Retinal pigment epithelial cell (primary cell): ENCODE measurements around the gene TMEM140.

Experiments used
- DNase-seq: peaks from one replicate; pipeline ENCODE4 v3.0.0-alpha.2; 2010; ENCODE audit warnings: low read depth
- H3K4me3 ChIP-seq: 2 replicates; pipeline ENCODE4 v1.5.1; 2011; ENCODE audit warnings: mild to moderate bottlenecking, low read length, control low read depth, moderate library complexity
- TF ChIP-seq, protein P1 (sequence below): conservative IDR thresholded peaks from 2 replicates; pipeline ENCODE4 v1.5.1; 2011; ENCODE audit warnings: low read depth, low read length, control low read depth, inconsistent platforms

Gene TMEM140

DNA sequence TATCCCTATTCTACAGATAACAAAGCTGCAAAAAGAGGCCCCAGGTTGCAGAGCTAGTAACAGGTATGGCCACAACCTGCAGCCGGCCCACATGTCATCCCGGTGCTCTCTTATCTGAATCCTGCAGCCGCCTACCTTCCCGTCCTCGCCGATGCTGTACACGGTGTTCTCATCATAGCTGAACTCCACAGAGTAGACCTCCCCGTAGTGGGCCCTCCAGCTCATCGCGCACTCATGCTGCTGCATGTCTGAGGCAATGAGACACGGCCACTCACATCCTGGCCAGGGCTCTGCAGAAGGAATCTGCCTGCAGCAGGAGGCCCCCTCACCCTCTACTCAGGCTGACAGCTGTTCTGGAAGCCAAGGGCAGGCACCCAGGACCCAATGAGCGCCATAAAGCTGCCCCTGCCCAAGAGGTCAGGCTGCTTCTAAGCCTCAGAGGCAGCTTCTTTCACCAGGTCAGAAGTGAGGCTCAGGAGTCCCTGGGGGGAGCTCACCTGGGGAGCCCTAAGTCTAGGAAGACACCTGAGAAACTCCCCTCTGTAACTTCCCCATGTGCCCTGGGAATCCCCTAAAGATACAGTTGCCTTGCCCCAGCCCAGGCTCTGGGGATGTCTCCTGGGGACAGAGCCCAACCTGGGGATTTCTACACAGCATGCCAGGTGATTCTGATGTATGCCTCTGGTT, 40.6 kb downstream of the TMEM140 start:
- TF ChIP-seq, protein P1, sequence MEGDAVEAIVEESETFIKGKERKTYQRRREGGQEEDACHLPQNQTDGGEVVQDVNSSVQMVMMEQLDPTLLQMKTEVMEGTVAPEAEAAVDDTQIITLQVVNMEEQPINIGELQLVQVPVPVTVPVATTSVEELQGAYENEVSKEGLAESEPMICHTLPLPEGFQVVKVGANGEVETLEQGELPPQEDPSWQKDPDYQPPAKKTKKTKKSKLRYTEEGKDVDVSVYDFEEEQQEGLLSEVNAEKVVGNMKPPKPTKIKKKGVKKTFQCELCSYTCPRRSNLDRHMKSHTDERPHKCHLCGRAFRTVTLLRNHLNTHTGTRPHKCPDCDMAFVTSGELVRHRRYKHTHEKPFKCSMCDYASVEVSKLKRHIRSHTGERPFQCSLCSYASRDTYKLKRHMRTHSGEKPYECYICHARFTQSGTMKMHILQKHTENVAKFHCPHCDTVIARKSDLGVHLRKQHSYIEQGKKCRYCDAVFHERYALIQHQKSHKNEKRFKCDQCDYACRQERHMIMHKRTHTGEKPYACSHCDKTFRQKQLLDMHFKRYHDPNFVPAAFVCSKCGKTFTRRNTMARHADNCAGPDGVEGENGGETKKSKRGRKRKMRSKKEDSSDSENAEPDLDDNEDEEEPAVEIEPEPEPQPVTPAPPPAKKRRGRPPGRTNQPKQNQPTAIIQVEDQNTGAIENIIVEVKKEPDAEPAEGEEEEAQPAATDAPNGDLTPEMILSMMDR, result no peak

DNA sequence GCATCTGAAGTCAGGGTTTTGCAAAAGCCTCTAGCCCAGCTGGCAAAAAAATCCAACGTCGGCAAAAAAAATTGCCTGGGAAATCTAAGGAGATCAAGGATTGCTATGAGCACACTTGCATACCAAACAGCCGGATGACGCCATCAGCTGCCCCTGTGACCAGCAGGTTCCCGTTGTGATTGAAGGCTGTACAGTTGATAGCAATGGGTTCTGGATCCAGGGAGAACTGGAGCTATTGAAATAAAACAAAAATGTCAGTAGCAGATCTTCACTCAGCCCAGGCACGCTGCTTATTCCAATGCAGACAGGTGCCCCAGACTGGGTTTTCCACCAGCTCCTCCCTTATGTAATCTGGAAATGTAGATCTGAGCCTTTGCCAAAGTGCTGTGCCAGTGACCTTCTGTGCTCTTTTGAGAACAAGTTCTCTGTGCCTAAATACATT, 41.4 kb downstream of the TMEM140 start:
- TF ChIP-seq, protein P1, result no peak
- DNase-seq, result no peak
- no peak overlapping the region for H3K4me3 ChIP-seq

More for the DNA sequence above, 40.6 kb downstream of the TMEM140 start:
- H3K4me3 ChIP-seq, result no peak overlapping the region
- no peak for DNase-seq

DNA sequence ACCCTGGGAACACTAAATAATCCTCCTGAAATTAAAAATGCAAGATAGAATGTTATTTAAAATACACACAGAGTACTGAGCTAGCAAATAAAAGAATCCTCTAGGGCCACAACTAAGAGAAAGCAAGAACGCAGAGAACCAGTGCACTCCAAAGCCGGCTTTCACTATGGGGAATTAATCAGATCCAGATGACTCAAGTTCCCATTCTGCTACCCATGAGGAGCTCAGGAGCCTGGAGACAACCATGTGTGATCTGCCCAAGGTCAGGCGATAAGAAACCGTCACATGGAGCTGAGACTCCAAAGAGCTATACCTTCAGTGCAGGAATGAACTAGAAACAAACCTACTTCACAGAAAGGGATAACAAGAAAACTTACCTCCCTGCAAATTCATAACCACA, 42.1 kb downstream of the TMEM140 start:
- H3K4me3 ChIP-seq, result no peak overlapping the region
- TF ChIP-seq, protein P1, result no peak
- DNase-seq, result no peak

DNA sequence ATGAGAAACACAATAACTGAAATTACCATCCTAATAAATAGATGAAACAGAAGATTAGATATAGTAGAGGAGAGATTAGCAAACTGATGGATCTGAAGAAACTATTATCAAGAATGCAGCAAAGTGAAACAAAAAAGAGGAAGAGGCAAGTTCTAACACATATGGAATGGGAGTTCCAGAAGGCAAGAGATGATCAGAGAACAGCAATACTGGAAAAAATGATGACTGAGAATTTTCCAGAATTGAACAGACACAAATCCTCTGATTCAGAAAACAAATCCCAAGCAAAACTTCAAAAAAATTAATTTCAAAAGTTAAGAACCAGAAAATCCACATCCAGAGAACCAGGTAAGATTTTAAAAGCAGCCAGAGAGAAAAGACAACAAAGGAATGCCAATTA, 42.8 kb downstream of the TMEM140 start:
- no peak for DNase-seq
- H3K4me3 ChIP-seq, result no peak overlapping the region
- TF ChIP-seq, protein P1, result no peak

DNA sequence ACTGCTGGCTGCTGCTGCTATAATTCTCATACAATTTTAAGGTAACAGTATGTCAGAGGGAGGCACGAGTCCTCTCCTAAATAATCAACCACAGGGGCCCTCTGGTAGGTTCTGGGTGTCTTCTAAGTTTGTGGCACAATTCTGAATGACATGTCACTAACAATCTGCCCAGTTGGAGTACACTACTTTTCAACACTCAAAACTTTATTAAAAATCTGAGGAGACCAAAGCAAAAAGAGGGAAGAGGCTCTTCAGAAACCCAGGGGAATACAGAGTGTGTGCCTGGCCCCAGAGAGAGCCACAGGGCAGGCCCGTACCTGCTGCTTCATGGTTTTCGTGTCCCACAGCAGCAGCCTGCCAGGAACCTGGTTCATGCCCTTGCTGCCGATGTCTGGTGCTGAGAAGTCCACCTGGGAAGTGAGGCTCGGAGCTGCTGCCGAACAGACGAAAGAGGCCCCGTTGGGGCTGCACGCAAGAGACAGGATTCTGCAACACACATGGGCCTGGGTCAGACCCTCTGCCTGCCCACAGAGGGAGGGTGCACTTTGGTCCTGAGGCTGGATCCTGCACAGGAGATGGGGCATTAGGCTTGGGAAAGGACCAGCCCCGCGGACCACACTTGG, 45.2 kb downstream of the TMEM140 start:
- DNase-seq, result no peak
- TF ChIP-seq, protein P1, result no peak
- H3K4me3 ChIP-seq, result no peak overlapping the region

DNA sequence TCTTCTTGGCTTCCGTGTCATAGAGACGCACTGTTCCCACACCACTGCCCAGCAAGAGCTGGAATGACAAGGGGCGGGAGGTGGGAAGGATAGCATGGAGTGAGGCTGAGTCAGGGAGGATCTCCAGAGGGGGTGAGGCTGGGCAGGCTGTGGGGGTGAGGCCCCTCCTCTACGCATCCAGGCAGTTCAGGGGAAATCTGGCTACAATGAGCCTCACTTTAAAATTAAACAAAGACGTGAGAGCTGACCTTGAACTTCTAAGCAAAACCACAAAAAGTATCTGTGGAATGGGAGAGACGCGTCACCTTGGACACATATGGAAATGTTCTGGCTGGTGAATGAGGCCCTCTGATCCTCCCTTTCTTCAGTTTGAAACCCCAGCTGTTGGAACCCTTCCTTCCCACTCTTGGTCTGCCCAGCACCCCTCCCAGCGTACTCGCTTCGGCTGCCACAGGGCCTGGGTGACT, 45.8 kb downstream of the TMEM140 start:
- DNase-seq, result no peak
- TF ChIP-seq, protein P1, result no peak

More for the DNA sequence above, 45.8 kb downstream of the TMEM140 start:
- no peak overlapping the region for H3K4me3 ChIP-seq
